HG03025 (cell line): Measurements from ENCODE around the gene OR2M7.
"Not testable (repeated sequence)": the region's sequence is repeated elsewhere in the genome, so short reads cannot be mapped to it uniquely, and the experiment has no call there.

ENCODE experiments used
- ATAC-seq: cut with Tn5 transposase; IDR thresholded peaks from one replicate; pipeline ENCODE4 v1.9.1; 2021; ENCODE audit warnings: mild to moderate bottlenecking, moderate library complexity; ENCODE audit not compliant: unreplicated experiment, low FRiP score

OR2M7 gene

GRCh38 chr1:248324468-248324867 lies at the start of gene OR2M7:
Gene OR2M7, minus strand, starts transcription at chr1:248324568. Its CDS starts 0 bp downstream, at chr1:248324568.
- ATAC-seq, result no peak

GRCh38 chr1:248373761-248374160 lies 49.4 kb upstream of the OR2M7 start:
- ATAC-seq, result no peak

- no peak for ATAC-seq
Observed at GRCh38 chr1:248372394-248372793, 48.0 kb upstream of the OR2M7 start.

- no peak for ATAC-seq
Observed at GRCh38 chr1:248366609-248367008, 42.2 kb upstream of the OR2M7 start.

- ATAC-seq, result no peak
Observed at GRCh38 chr1:248361121-248361715, 36.9 kb upstream of the OR2M7 start, which contains the start of gene OR2T4. Gene OR2T4, plus strand, starts transcription at chr1:248361665. Its CDS starts 0 bp downstream, at chr1:248361665.

- ATAC-seq, result no peak
Observed at GRCh38 chr1:248359415-248359814, 35.0 kb upstream of the OR2M7 start.

- no peak for ATAC-seq
Observed at GRCh38 chr1:248348475-248348874, 24.1 kb upstream of the OR2M7 start, which contains the start of gene OR14C36. Gene OR14C36, plus strand, starts transcription at chr1:248348775. Its CDS starts 0 bp downstream, at chr1:248348775.

- ATAC-seq, result no peak
Observed at GRCh38 chr1:248343451-248343850, 19.1 kb upstream of the OR2M7 start.

GRCh38 chr1:248316796-248317195 lies 7.6 kb downstream of the OR2M7 start:
- no peak for ATAC-seq

- ATAC-seq, result not testable (repeated sequence)
Observed at GRCh38 chr1:248306740-248307139, 17.6 kb downstream of the OR2M7 start.

GRCh38 chr1:248306103-248306502 lies 18.3 kb downstream of the OR2M7 start:
- no peak for ATAC-seq

- not testable (repeated sequence) for ATAC-seq
Observed at GRCh38 chr1:248305672-248306071, 18.7 kb downstream of the OR2M7 start.

GRCh38 chr1:248303324-248303723 lies 21.0 kb downstream of the OR2M7 start, which contains the start of gene OR2T12:
Gene OR2T12, minus strand, starts transcription at chr1:248303424. Its CDS starts 7,846 bp downstream, at chr1:248295578.
- no peak for ATAC-seq

- no peak for ATAC-seq
Observed at GRCh38 chr1:248288391-248288790, 36.0 kb downstream of the OR2M7 start.

- no peak for ATAC-seq
Observed at GRCh38 chr1:248277876-248278275, 46.5 kb downstream of the OR2M7 start, which contains the start of gene OR2T33. Gene OR2T33, minus strand, starts transcription at chr1:248277976. Its CDS starts 4,162 bp downstream, at chr1:248273814.
